Parathyroid adenoma (tissue), 2 donors: ENCODE results near the gene SORCS2.

Experiments
- H2AFZ ChIP-seq: fragments of 300-600 bp; sonication (generic); one replicate; pipeline ENCODE4 v1.7.0; 2017; ENCODE audit warnings: antibody characterized with exemption, mild to moderate bottlenecking
- H3K27ac ChIP-seq: fragments of 300-600 bp; sonication (generic); one replicate; pipeline ENCODE4 v1.7.0; 2017
- H3K27me3 ChIP-seq: fragments of 300-600 bp; sonication (generic); one replicate; pipeline ENCODE4 v1.7.0; 2017; ENCODE audit warnings: low read length; ENCODE audit not compliant: control insufficient read depth, insufficient read depth
- H3K36me3 ChIP-seq: fragments of 300-600 bp; sonication (generic); one replicate; pipeline ENCODE4 v1.7.0; 2017; ENCODE audit warnings: low read length; ENCODE audit not compliant: control insufficient read depth, insufficient read depth
- H3K4me1 ChIP-seq: fragments of 300-600 bp; sonication (generic); one replicate; pipeline ENCODE4 v1.7.0; 2017; ENCODE audit warnings: control low read depth
- H3K4me2 ChIP-seq: fragments of 300-600 bp; sonication (generic); one replicate; pipeline ENCODE4 v1.7.0; 2017; ENCODE audit warnings: low read length
- H3K4me3 ChIP-seq: fragments of 300-600 bp; sonication (generic); one replicate; pipeline ENCODE4 v1.7.0; 2017; ENCODE audit warnings: low read depth, low read length
- H3K79me2 ChIP-seq: fragments of 300-600 bp; sonication (generic); one replicate; pipeline ENCODE4 v1.7.0; 2017; ENCODE audit warnings: control low read depth
- H3K9ac ChIP-seq: fragments of 300-600 bp; sonication (generic); one replicate; pipeline ENCODE4 v1.7.0; 2017; ENCODE audit warnings: mild to moderate bottlenecking
- H3K9me3 ChIP-seq: fragments of 300-600 bp; sonication (generic); one replicate; pipeline ENCODE4 v1.7.0; 2017; ENCODE audit warnings: low read length; ENCODE audit not compliant: control insufficient read depth
- CTCF ChIP-seq: fragments of 300-600 bp; sonication (generic); IDR thresholded peaks from one replicate; pipeline ENCODE4 v1.7.0; 2017; ENCODE audit warnings: antibody characterized with exemption, mild to moderate bottlenecking
- donor health status: primary hyperparathyroidism.

The SORCS2 gene

GRCh38 chr4:7146786-7147115, 45.6 kb upstream of the SORCS2 start:
- Histone ChIP-seq H3K27ac (no peak overlapping the region), H3K9me3 (no peaks in the 10 kb centered on the region), H3K4me2 (no peak overlapping the region), H3K79me2 (no peaks in the 10 kb centered on the region), H2AFZ (no peak overlapping the region), H3K27me3 (no peaks in the 10 kb centered on the region), H3K9ac (no peak overlapping the region), H3K36me3 (no peaks in the 10 kb centered on the region), H3K4me1 (no peaks in the 10 kb centered on the region), H3K4me3 (no peak overlapping the region)
- no peak for TF ChIP-seq CTCF

GRCh38 chr4:7147261-7147660, 45.1 kb upstream of the SORCS2 start:
- TF ChIP-seq CTCF, result no peak
- Histone ChIP-seq H3K9ac (no peak overlapping the region), H3K27ac (no peak overlapping the region), H3K4me1 (no peaks in the 10 kb centered on the region), H3K9me3 (no peaks in the 10 kb centered on the region), H3K4me3 (no peak overlapping the region), H2AFZ (no peak overlapping the region), H3K36me3 (no peaks in the 10 kb centered on the region), H3K27me3 (no peaks in the 10 kb centered on the region), H3K79me2 (no peaks in the 10 kb centered on the region), H3K4me2 (no peak overlapping the region)

- Histone ChIP-seq H3K4me1 (no peaks in the 10 kb centered on the region), H3K4me2 (no peak overlapping the region), H3K9ac (no peak overlapping the region), H3K9me3 (no peaks in the 10 kb centered on the region), H3K79me2 (no peaks in the 10 kb centered on the region), H3K27me3 (no peaks in the 10 kb centered on the region), H3K36me3 (no peaks in the 10 kb centered on the region), H2AFZ (no peak overlapping the region), H3K4me3 (no peak overlapping the region), H3K27ac (no peak overlapping the region)
- no peak for TF ChIP-seq CTCF
Observed at GRCh38 chr4:7147661-7148310, 44.6 kb upstream of the SORCS2 start.

GRCh38 chr4:7148337-7148736, 44.0 kb upstream of the SORCS2 start:
- no peak for TF ChIP-seq CTCF
- H3K79me2 ChIP-seq, result no peaks in the 10 kb centered on the region

GRCh38 chr4:7150036-7150635, 42.2 kb upstream of the SORCS2 start:
- H3K36me3 ChIP-seq, result no peaks in the 10 kb centered on the region
- TF ChIP-seq CTCF, result no peak
- H3K27me3 ChIP-seq, result no peaks in the 10 kb centered on the region

More at GRCh38 chr4:7148337-7148736, 44.0 kb upstream of the SORCS2 start:
- no peak overlapping the region for H3K4me2 ChIP-seq
- no peak overlapping the region for H2AFZ ChIP-seq
- no peaks in the 10 kb centered on the region for H3K27me3 ChIP-seq
- no peak overlapping the region for H3K4me3 ChIP-seq
- H3K4me1 ChIP-seq, result no peaks in the 10 kb centered on the region
- no peaks in the 10 kb centered on the region for H3K36me3 ChIP-seq
- no peak overlapping the region for H3K27ac ChIP-seq
- H3K9ac ChIP-seq, result no peak overlapping the region
- H3K9me3 ChIP-seq, result no peaks in the 10 kb centered on the region

More at GRCh38 chr4:7150036-7150635, 42.2 kb upstream of the SORCS2 start:
- Histone ChIP-seq H3K79me2 (no peaks in the 10 kb centered on the region), H3K9ac (no peak overlapping the region), H2AFZ (no peak overlapping the region), H3K27ac (no peak overlapping the region), H3K4me2 (no peak overlapping the region), H3K9me3 (no peaks in the 10 kb centered on the region), H3K4me1 (no peaks in the 10 kb centered on the region), H3K4me3 (no peak overlapping the region)
